PC-3 (cell line): ENCODE data around the gene CSRNP3. TPM values are rescaled to one million over a fixed set of nuclear protein-coding genes. Genes with fewer than 3 reads are reported as not detected.

Experiments used
- ATAC-seq: fragments of 200-7000 bp; cut with Tn5 transposase; 2 replicates; pipeline ENCODE4 v1.9.1; 2020; ENCODE audit warnings: mild to moderate bottlenecking, moderate library complexity
- BruUV-seq: library from RNA; stranded (reverse); fragments of 400-500 nt; replicated peaks from 2 replicates; lab custom pipeline; 2021; lab: Mats Ljungman, UMichigan
- CTCF ChIA-PET: fragments of 300-600 bp; sonication (Branson Sonifier 250); formaldehyde crosslinking; loops from one replicate; lab custom pipeline; 2022; ENCODE audit warnings: antibody characterized with exemption; lab: Charles Lee
- POLR2A ChIA-PET: fragments of 300-600 bp; sonication (Branson Sonifier 250); formaldehyde crosslinking; loops from one replicate; lab custom pipeline; 2022; ENCODE audit warnings: antibody characterized with exemption; ENCODE audit not compliant: unreplicated experiment; lab: Charles Lee
- DNase-seq: peaks from one replicate; pipeline ENCODE4 v3.0.0-alpha.2; 2015
- H2AFZ ChIP-seq: fragments of 300-600 bp; sonication (generic); 2 replicates; pipeline ENCODE4 v1.6.0; 2016; ENCODE audit warnings: antibody characterized with exemption, low read length
- H3F3A ChIP-seq: fragments of 300-600 bp; sonication (generic); one replicate; pipeline ENCODE4 v1.6.0; 2017; ENCODE audit warnings: antibody characterized with exemption, low read length, control low read depth, mild to moderate bottlenecking; ENCODE audit not compliant: unreplicated experiment
- H3K27ac ChIP-seq: fragments of 300-600 bp; sonication (generic); 2 replicates; pipeline ENCODE4 v1.5.1; 2016; ENCODE audit warnings: mild to moderate bottlenecking, low read length
- H3K27me3 ChIP-seq: fragments of 300-600 bp; sonication (generic); 2 replicates; pipeline ENCODE4 v1.6.1; 2016; ENCODE audit warnings: low read length, mixed read lengths
- H3K36me3 ChIP-seq: fragments of 300-600 bp; sonication (generic); 2 replicates; pipeline ENCODE4 v1.6.1; 2016; ENCODE audit warnings: low read depth, mixed run types, low read length, mixed read lengths
- H3K4me1 ChIP-seq: fragments of 300-600 bp; sonication (generic); 2 replicates; pipeline ENCODE4 v1.5.1; 2016; ENCODE audit warnings: low read length; ENCODE audit not compliant: insufficient read depth
- H3K4me2 ChIP-seq: fragments of 300-600 bp; sonication (generic); 2 replicates; pipeline ENCODE4 v1.6.0; 2016; ENCODE audit warnings: low read length
- H3K4me3 ChIP-seq: fragments of 300-600 bp; sonication (generic); 2 replicates; pipeline ENCODE4 v1.5.1; 2016; ENCODE audit warnings: mild to moderate bottlenecking, low read length, mixed read lengths
- H3K79me2 ChIP-seq: fragments of 300-600 bp; sonication (generic); 2 replicates; pipeline ENCODE4 v1.6.1; 2017; ENCODE audit warnings: low read length, mixed read lengths
- H3K9ac ChIP-seq: fragments of 300-600 bp; sonication (generic); 2 replicates; pipeline ENCODE4 v1.6.0; 2016; ENCODE audit warnings: mild to moderate bottlenecking, low read length
- H3K9me2 ChIP-seq: fragments of 300-600 bp; sonication (generic); replicated peaks from 2 replicates; pipeline ENCODE4 v1.6.1; 2016; ENCODE audit warnings: mixed run types, low read length, mixed read lengths
- H3K9me3 ChIP-seq: fragments of 300-600 bp; sonication (generic); 2 replicates; pipeline ENCODE4 v1.6.1; 2016; ENCODE audit warnings: low read length, mixed read lengths
- H4K20me1 ChIP-seq: fragments of 300-600 bp; sonication (generic); 2 replicates; pipeline ENCODE4 v1.6.1; 2016; ENCODE audit warnings: low read length, mixed read lengths
- EZH2 ChIP-seq: fragments of 300-600 bp; sonication (generic); IDR thresholded peaks from one replicate; pipeline ENCODE4 v1.6.1; 2017; ENCODE audit warnings: antibody characterized with exemption, mild to moderate bottlenecking, low read length; ENCODE audit not compliant: unreplicated experiment
- EZH2phosphoT487 ChIP-seq: fragments of 300-600 bp; sonication (generic); IDR thresholded peaks from 2 replicates; pipeline ENCODE4 v1.6.1; 2018; ENCODE audit warnings: mild to moderate bottlenecking, antibody characterized with exemption, low read length, borderline replicate concordance
- intact Hi-C: fragments of 100-400 bp; cut with micrococcal nuclease; formaldehyde crosslinking; loops from 2 replicates; pipeline ENCODE4 v1.9.0; 2023
- total RNA-seq: library from RNA; depleted of rRNA; stranded (reverse); fragments of >200 nt; gene quantifications from 2 replicates; pipeline ENCODE4 v1.2.3, GENCODE V29; 2014
- TF ChIP-seq, protein P1 (sequence below): fragments of 300-600 bp; sonication (generic); conservative IDR thresholded peaks from 2 replicates; pipeline ENCODE4 v1.5.1; 2017; ENCODE audit warnings: antibody characterized with exemption, low read depth, mild to moderate bottlenecking, low read length

CSRNP3 gene
- total RNA-seq, 1 experiment from 2014 or later: 2.2 TPM

DNA sequence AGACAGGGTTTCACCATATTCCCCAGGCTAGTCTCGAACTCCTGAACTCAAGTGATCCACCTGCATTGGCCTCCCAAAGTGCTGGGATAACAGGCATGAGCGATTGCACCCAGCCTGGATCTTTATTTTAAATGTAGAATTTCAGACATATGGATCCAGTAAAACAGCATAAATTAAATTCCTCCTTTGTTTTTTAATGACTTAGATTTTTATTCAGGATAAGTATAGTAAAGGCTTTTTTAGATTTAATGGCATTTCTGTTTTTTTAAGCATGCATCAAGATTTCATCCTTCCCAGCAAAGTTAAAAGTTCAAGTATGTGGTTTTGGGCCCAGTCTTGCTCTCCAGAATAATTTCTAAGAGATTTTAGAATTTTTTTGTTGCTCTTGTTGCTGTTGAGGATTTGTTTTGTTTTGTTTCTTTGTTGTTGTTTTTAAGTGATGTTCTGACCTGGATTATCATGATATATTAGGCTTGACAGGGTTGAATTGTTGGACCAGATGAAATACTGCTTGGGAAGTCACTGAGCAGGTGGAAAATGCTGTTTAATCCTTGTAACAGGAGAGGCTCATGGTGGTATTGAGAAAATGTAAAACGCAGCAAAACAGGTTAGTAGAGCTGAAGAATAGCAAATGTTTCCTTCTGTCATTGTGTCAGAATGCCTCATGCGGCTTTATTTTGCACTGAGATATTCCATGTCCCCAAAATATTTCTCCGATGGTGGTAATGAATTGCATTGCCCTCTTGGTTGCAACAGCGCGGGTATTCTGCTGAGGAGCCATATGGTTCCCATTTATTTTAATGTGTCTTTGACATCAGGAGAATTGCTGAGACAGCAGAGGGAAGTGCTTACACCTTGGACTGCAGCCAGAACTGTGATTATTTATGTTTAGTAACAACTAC is 176.7 kb downstream of the CSRNP3 start:
- no peaks in the 10 kb centered on the region for H4K20me1 ChIP-seq
- no peaks in the 10 kb centered on the region for H3K4me1 ChIP-seq
- intact Hi-C loops: no loop called here
- no peaks in the 10 kb centered on the region for H3K27me3 ChIP-seq
- ChIA-PET POLR2A (no interaction called here), CTCF (no interaction called here)
- no peak overlapping the region for H3K4me3 ChIP-seq
- DNase-seq: no peak
- H3K27ac ChIP-seq: no peak overlapping the region
- TF ChIP-seq EZH2: no peak
- TF ChIP-seq, protein P1, sequence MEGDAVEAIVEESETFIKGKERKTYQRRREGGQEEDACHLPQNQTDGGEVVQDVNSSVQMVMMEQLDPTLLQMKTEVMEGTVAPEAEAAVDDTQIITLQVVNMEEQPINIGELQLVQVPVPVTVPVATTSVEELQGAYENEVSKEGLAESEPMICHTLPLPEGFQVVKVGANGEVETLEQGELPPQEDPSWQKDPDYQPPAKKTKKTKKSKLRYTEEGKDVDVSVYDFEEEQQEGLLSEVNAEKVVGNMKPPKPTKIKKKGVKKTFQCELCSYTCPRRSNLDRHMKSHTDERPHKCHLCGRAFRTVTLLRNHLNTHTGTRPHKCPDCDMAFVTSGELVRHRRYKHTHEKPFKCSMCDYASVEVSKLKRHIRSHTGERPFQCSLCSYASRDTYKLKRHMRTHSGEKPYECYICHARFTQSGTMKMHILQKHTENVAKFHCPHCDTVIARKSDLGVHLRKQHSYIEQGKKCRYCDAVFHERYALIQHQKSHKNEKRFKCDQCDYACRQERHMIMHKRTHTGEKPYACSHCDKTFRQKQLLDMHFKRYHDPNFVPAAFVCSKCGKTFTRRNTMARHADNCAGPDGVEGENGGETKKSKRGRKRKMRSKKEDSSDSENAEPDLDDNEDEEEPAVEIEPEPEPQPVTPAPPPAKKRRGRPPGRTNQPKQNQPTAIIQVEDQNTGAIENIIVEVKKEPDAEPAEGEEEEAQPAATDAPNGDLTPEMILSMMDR: no peak
- no peak for TF ChIP-seq EZH2phosphoT487
- no peaks in the 10 kb centered on the region for H3K36me3 ChIP-seq
- no peaks in the 10 kb centered on the region for H3K79me2 ChIP-seq
- H3K9me2 ChIP-seq: no peaks in the 10 kb centered on the region
- ATAC-seq: no peak
- no TSS peak for BruUV-seq
- H3K9me3 ChIP-seq: no peaks in the 10 kb centered on the region
- no peak overlapping the region for H3K9ac ChIP-seq
- no peaks in the 10 kb centered on the region for H3F3A ChIP-seq
- no peak overlapping the region for H3K4me2 ChIP-seq
- H2AFZ ChIP-seq: no peak overlapping the region

DNA sequence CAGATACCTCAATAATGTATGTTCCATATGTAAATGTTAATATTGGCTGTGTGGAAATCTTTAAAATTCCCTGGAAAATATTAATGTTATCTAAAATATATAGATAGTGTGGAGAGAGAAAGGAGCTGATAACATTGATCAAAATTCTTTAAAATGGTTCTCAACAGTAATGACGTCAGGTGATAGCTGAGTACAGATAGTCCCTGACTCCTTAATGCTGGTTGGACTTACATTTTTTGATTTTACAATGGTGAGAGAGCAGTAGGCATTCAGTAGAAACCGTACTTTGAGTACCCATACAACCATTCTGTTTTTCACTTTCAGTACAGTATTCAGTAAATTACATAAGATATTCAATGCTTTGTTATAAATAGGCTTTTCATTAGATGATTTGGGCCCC is 177.9 kb downstream of the CSRNP3 start:
- H3K36me3 ChIP-seq: no peaks in the 10 kb centered on the region
- H3K27me3 ChIP-seq: no peaks in the 10 kb centered on the region
- H3K9me2 ChIP-seq: no peaks in the 10 kb centered on the region
- no peaks in the 10 kb centered on the region for H3F3A ChIP-seq
- ChIA-PET POLR2A (no interaction called here), CTCF (no interaction called here)
- no peaks in the 10 kb centered on the region for H3K4me1 ChIP-seq
- DNase-seq (no peak), ATAC-seq (no peak)
- no peak overlapping the region for H3K27ac ChIP-seq
- BruUV-seq: no TSS peak
- H2AFZ ChIP-seq: no peak overlapping the region
- intact Hi-C loops: no loop called here
- no peak overlapping the region for H3K9ac ChIP-seq
- no peak for TF ChIP-seq EZH2phosphoT487
- no peak for TF ChIP-seq EZH2
- TF ChIP-seq, protein P1: no peak
- H3K79me2 ChIP-seq: no peaks in the 10 kb centered on the region
- no peaks in the 10 kb centered on the region for H3K9me3 ChIP-seq
- no peak overlapping the region for H3K4me2 ChIP-seq
- H3K4me3 ChIP-seq: no peak overlapping the region
- no peaks in the 10 kb centered on the region for H4K20me1 ChIP-seq

DNA sequence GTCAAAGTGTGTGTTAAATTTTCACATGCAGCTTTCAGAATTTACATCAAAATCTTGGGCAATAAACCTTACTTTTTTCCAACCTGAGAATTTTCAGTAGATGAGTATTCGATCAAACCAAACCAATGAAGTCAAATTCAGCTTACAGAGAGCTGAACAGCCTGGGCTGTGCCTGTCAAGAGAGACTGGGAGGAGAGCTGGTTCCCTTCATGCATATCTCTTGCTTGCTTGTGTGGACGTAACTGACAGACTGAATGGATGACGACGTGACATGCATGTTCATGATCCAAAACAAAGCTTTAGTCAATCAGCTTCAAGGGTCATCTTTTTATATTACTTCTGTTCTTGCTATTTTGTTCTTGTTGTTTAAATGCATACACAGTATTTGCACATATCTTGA is 179.3 kb downstream of the CSRNP3 start:
- intact Hi-C loops: no loop called here
- Histone ChIP-seq H3K27ac (no peak overlapping the region), H4K20me1 (no peaks in the 10 kb centered on the region), H3K9me2 (no peaks in the 10 kb centered on the region), H2AFZ (no peak overlapping the region), H3F3A (no peaks in the 10 kb centered on the region), H3K4me2 (no peak overlapping the region), H3K79me2 (no peaks in the 10 kb centered on the region), H3K9me3 (no peaks in the 10 kb centered on the region), H3K36me3 (no peaks in the 10 kb centered on the region), H3K27me3 (no peaks in the 10 kb centered on the region), H3K9ac (no peak overlapping the region), H3K4me1 (no peaks in the 10 kb centered on the region), H3K4me3 (no peak overlapping the region)
- TF ChIP-seq, protein P1: no peak
- no peak for TF ChIP-seq EZH2phosphoT487
- no peak for TF ChIP-seq EZH2
- CTCF ChIA-PET: no interaction called here
- no peak for ATAC-seq
- BruUV-seq: no TSS peak
- POLR2A ChIA-PET: no interaction called here
- no peak for DNase-seq
